GM23248 (cell line): ENCODE results near the gene ST8SIA1.

Experiments used
- EZH2 ChIP-seq: fragments of 200-600 bp; sonication (generic); IDR thresholded peaks from 2 replicates; pipeline ENCODE4 v1.6.1; 2018; ENCODE audit warnings: antibody characterized with exemption, mild to moderate bottlenecking; ENCODE audit not compliant: insufficient read depth, poor library complexity, severe bottlenecking
- EZH2phosphoT487 ChIP-seq: fragments of 200-600 bp; sonication (generic); IDR thresholded peaks from 2 replicates; pipeline ENCODE4 v1.6.1; 2018; ENCODE audit warnings: antibody characterized with exemption, moderate library complexity, mild to moderate bottlenecking, low read depth; ENCODE audit not compliant: insufficient read depth

DNA sequence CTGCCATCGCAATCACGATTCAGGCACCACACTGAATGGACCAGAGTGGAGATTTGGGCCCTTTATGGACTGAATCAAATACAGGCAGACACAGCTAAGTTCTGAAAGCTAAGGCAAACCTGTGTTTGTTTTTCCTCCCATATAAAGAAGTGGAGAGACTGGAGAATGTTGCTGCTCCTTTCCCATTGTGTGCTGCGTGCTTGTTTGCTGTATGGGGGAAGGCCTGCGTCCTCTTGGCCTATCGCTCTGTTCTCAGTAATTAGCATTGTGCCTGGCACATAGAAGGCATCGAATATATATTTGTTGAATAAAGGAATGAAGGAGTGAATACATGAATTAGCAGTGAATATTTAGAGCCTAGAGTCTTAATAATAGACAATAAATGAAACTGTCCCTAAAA is 12.4 kb downstream of the ST8SIA1 start:
- TF ChIP-seq EZH2 (no peak), EZH2phosphoT487 (no peak)
